HUES48 (cell line): Measurements from ENCODE around the gene MADCAM1.
A peak's percentile ranks its signal among the peaks of the same experiment; 100 is the strongest.

ENCODE experiments used
- H3K27ac ChIP-seq: one replicate; pipeline ENCODE4 v1.7.0; 2013; ENCODE audit warnings: low read depth, low read length, inconsistent platforms
- H3K27me3 ChIP-seq: 2 replicates; pipeline ENCODE4 v1.6.1; 2013; ENCODE audit warnings: mild to moderate bottlenecking, low read length; ENCODE audit not compliant: control insufficient read depth, insufficient read depth
- H3K36me3 ChIP-seq: 2 replicates; pipeline ENCODE4 v1.6.1; 2013; ENCODE audit warnings: low read length; ENCODE audit not compliant: control insufficient read depth, insufficient read depth
- H3K4me1 ChIP-seq: 2 replicates; pipeline ENCODE4 v1.6.1; 2013; ENCODE audit warnings: mild to moderate bottlenecking, low read length; ENCODE audit not compliant: control insufficient read depth, insufficient read depth
- H3K4me3 ChIP-seq: 2 replicates; pipeline ENCODE4 v1.5.1; 2013; ENCODE audit warnings: mild to moderate bottlenecking, low read depth, low read length
- H3K9ac ChIP-seq: 2 replicates; pipeline ENCODE4 v1.6.1; 2013; ENCODE audit warnings: mild to moderate bottlenecking, low read depth, low read length, moderate library complexity
- H3K9me3 ChIP-seq: 2 replicates; pipeline ENCODE4 v1.6.1; 2013; ENCODE audit warnings: low read length; ENCODE audit not compliant: control insufficient read depth, insufficient read depth

Gene MADCAM1

GRCh38 chr19:493391-494170, 2.7 kb upstream of the MADCAM1 start:
- peaks cover 10% of the 10 kb centered on the region for H3K27me3 ChIP-seq
- no peaks in the 10 kb centered on the region for H3K36me3 ChIP-seq
- no peak overlapping the region for H3K27ac ChIP-seq
- no peaks in the 10 kb centered on the region for H3K4me1 ChIP-seq
- no peaks in the 10 kb centered on the region for H3K9me3 ChIP-seq
- no peak overlapping the region for H3K4me3 ChIP-seq
- no peak overlapping the region for H3K9ac ChIP-seq

- H3K9ac ChIP-seq: no peak overlapping the region
- no peak overlapping the region for H3K27ac ChIP-seq
- no peaks in the 10 kb centered on the region for H3K9me3 ChIP-seq
- H3K4me1 ChIP-seq: no peaks in the 10 kb centered on the region
- H3K36me3 ChIP-seq: no peaks in the 10 kb centered on the region
- peaks cover 19% of the 10 kb centered on the region for H3K27me3 ChIP-seq
- H3K4me3 ChIP-seq: no peak overlapping the region
These were observed 1.9 kb upstream of the MADCAM1 start for GRCh38 chr19:494171-495080.

- peaks cover 24% of the 10 kb centered on the region for H3K27me3 ChIP-seq
- H3K27ac ChIP-seq: no peak overlapping the region
- no peak overlapping the region for H3K4me3 ChIP-seq
- H3K4me1 ChIP-seq: no peaks in the 10 kb centered on the region
- H3K9ac ChIP-seq: no peak overlapping the region
- H3K36me3 ChIP-seq: no peaks in the 10 kb centered on the region
- H3K9me3 ChIP-seq: no peaks in the 10 kb centered on the region
These were observed 1.2 kb upstream of the MADCAM1 start for GRCh38 chr19:495081-495401.

GRCh38 chr19:495402-496111, 729 bp upstream of the MADCAM1 start:
- Histone ChIP-seq H3K9ac (no peak overlapping the region), H3K27me3 (peaks cover 26% of the 10 kb centered on the region), H3K9me3 (no peaks in the 10 kb centered on the region), H3K4me3 (peak overlapping the region; percentile 43; the same call in 1 of the 2 replicates), H3K27ac (peak overlapping the region; percentile 17), H3K36me3 (no peaks in the 10 kb centered on the region), H3K4me1 (no peaks in the 10 kb centered on the region)

GRCh38 chr19:496986-497385, 700 bp downstream of the MADCAM1 start:
- no peaks in the 10 kb centered on the region for H3K9me3 ChIP-seq
- H3K27me3 ChIP-seq: peaks cover 26% of the 10 kb centered on the region
- H3K36me3 ChIP-seq: no peaks in the 10 kb centered on the region
- peak overlapping the region; percentile 26; the same call in 1 of the 2 replicates for H3K4me3 ChIP-seq
- no peaks in the 10 kb centered on the region for H3K4me1 ChIP-seq
- no peak overlapping the region for H3K27ac ChIP-seq
- H3K9ac ChIP-seq: no peak overlapping the region

- Histone ChIP-seq H3K9ac (no peak overlapping the region), H3K4me3 (peak overlapping the region; percentile 66), H3K36me3 (no peaks in the 10 kb centered on the region), H3K27ac (no peak overlapping the region), H3K4me1 (no peaks in the 10 kb centered on the region), H3K27me3 (peaks cover 26% of the 10 kb centered on the region), H3K9me3 (no peaks in the 10 kb centered on the region)
These were observed 1.2 kb downstream of the MADCAM1 start for GRCh38 chr19:497491-497868.

GRCh38 chr19:497869-498510, 1.7 kb downstream of the MADCAM1 start:
- no peak overlapping the region for H3K9ac ChIP-seq
- no peaks in the 10 kb centered on the region for H3K36me3 ChIP-seq
- peak overlapping the region; percentile 66 for H3K4me3 ChIP-seq

GRCh38 chr19:498511-498891, 2.2 kb downstream of the MADCAM1 start:
- Histone ChIP-seq H3K27me3 (peaks cover 26% of the 10 kb centered on the region), H3K4me1 (no peaks in the 10 kb centered on the region), H3K9ac (no peak overlapping the region), H3K36me3 (no peaks in the 10 kb centered on the region), H3K27ac (no peak overlapping the region), H3K9me3 (no peaks in the 10 kb centered on the region), H3K4me3 (peak overlapping the region; percentile 66; the same call in 1 of the 2 replicates)

More at GRCh38 chr19:497869-498510, 1.7 kb downstream of the MADCAM1 start:
- Histone ChIP-seq H3K27me3 (peaks cover 26% of the 10 kb centered on the region), H3K4me1 (no peaks in the 10 kb centered on the region), H3K27ac (no peak overlapping the region), H3K9me3 (no peaks in the 10 kb centered on the region)

GRCh38 chr19:498977-499623, 2.8 kb downstream of the MADCAM1 start:
- H3K9me3 ChIP-seq: no peaks in the 10 kb centered on the region
- H3K4me1 ChIP-seq: no peaks in the 10 kb centered on the region
- H3K36me3 ChIP-seq: no peaks in the 10 kb centered on the region
- H3K4me3 ChIP-seq: no peak overlapping the region
- H3K27me3 ChIP-seq: peaks cover 26% of the 10 kb centered on the region
- no peak overlapping the region for H3K9ac ChIP-seq
- H3K27ac ChIP-seq: no peak overlapping the region

GRCh38 chr19:501646-502045, 5.4 kb downstream of the MADCAM1 start:
- H3K4me1 ChIP-seq: 0 out of 2 replicates have a peak, but pooled peaks cover 3% of the 10 kb centered on the region
- H3K9ac ChIP-seq: no peak overlapping the region
- no peak overlapping the region for H3K27ac ChIP-seq
- H3K36me3 ChIP-seq: no peaks in the 10 kb centered on the region
- no peaks in the 10 kb centered on the region for H3K9me3 ChIP-seq
- H3K4me3 ChIP-seq: no peak overlapping the region
- peaks cover 26% of the 10 kb centered on the region for H3K27me3 ChIP-seq
